GM04503 (cell line): ENCODE results near the gene DSG3.
A peak's percentile ranks its signal among the peaks of the same experiment; 100 is the strongest.

Experiments
- DNase-seq: peaks from one replicate; pipeline ENCODE4 v3.0.0-alpha.2; 2012; ENCODE audit warnings: low read depth

Gene DSG3

GRCh38 chr18:31430072-31430471 lies 17.5 kb upstream of the DSG3 start:
- no peak for DNase-seq

- DNase-seq: no peak
Observed at GRCh38 chr18:31430554-31430953, 17.0 kb upstream of the DSG3 start.

GRCh38 chr18:31432316-31432715 lies 15.2 kb upstream of the DSG3 start:
- DNase-seq: no peak

GRCh38 chr18:31436825-31437224 lies 10.7 kb upstream of the DSG3 start:
- DNase-seq: no peak

GRCh38 chr18:31438402-31438801 lies 9.1 kb upstream of the DSG3 start:
- DNase-seq: no peak

- no peak for DNase-seq
Observed at GRCh38 chr18:31439807-31440325, 7.7 kb upstream of the DSG3 start.

GRCh38 chr18:31440787-31441186 lies 6.8 kb upstream of the DSG3 start:
- DNase-seq: no peak

GRCh38 chr18:31441493-31441892 lies 6.0 kb upstream of the DSG3 start:
- no peak for DNase-seq

- no peak for DNase-seq
Observed at GRCh38 chr18:31444142-31444541, 3.4 kb upstream of the DSG3 start.

- DNase-seq: no peak
Observed at GRCh38 chr18:31445908-31446307, 1.6 kb upstream of the DSG3 start.

- no peak for DNase-seq
Observed at GRCh38 chr18:31446854-31447253, 687 bp upstream of the DSG3 start.

GRCh38 chr18:31450409-31450808 lies 2.9 kb downstream of the DSG3 start:
- no peak for DNase-seq

- no peak for DNase-seq
Observed at GRCh38 chr18:31451625-31452024, 4.1 kb downstream of the DSG3 start.

- DNase-seq: peak; percentile 10
Observed at GRCh38 chr18:31454066-31454708, 6.6 kb downstream of the DSG3 start.

- DNase-seq: no peak
Observed at GRCh38 chr18:31469629-31470028, 22.1 kb downstream of the DSG3 start.

- no peak for DNase-seq
Observed at GRCh38 chr18:31478688-31479087, 31.1 kb downstream of the DSG3 start.

GRCh38 chr18:31482051-31482450 lies 34.5 kb downstream of the DSG3 start:
- DNase-seq: no peak

- no peak for DNase-seq
Observed at GRCh38 chr18:31483396-31483795, 35.9 kb downstream of the DSG3 start.

- no peak for DNase-seq
Observed at GRCh38 chr18:31484461-31484860, 36.9 kb downstream of the DSG3 start.

GRCh38 chr18:31486165-31486564 lies 38.6 kb downstream of the DSG3 start:
- no peak for DNase-seq

GRCh38 chr18:31487246-31488015 lies 39.9 kb downstream of the DSG3 start:
- DNase-seq: peak; percentile 27

- no peak for DNase-seq
Observed at GRCh38 chr18:31489311-31489710, 41.8 kb downstream of the DSG3 start.

GRCh38 chr18:31490387-31490786 lies 42.8 kb downstream of the DSG3 start:
- no peak for DNase-seq

- DNase-seq: no peak
Observed at GRCh38 chr18:31490833-31491232, 43.3 kb downstream of the DSG3 start.
